Immature natural killer cell (primary cell): ENCODE results near the gene CITED4. TPM values are rescaled to one million over a fixed set of nuclear protein-coding genes. Genes with fewer than 3 reads are reported as not detected.

Experiments
- DNase-seq, 3 donors: peaks; one replicate each; pipeline ENCODE4 v3.0.0; 2022; ENCODE audit warnings: mixed read lengths in 1 of 3
- H3K27ac Mint-ChIP-seq, 6 donors: one replicate each; pipeline ENCODE4 v1.8.0; 2020; ENCODE audit warnings: mixed read lengths in 6 of 6, mild to moderate bottlenecking in 5 of 6, inconsistent platforms in 4 of 6, moderate library complexity in 3 of 6
- H3K27me3 Mint-ChIP-seq, 3 donors: one replicate each; pipeline ENCODE4 v1.8.0; 2020 to 2021; ENCODE audit warnings: low read depth in 3 of 3, mild to moderate bottlenecking in 3 of 3, mixed read lengths in 3 of 3, moderate library complexity in 3 of 3, inconsistent platforms in 1 of 3
- H3K36me3 Mint-ChIP-seq, 3 donors: one replicate each; pipeline ENCODE4 v1.8.0; 2020; ENCODE audit warnings: mixed read lengths in 3 of 3, inconsistent platforms in 2 of 3, mild to moderate bottlenecking in 2 of 3
- H3K4me1 Mint-ChIP-seq, 2 donors: one replicate each; pipeline ENCODE4 v1.8.0; 2020; ENCODE audit warnings: inconsistent platforms in 2 of 2, mild to moderate bottlenecking in 2 of 2, mixed read lengths in 2 of 2, moderate library complexity in 1 of 2
- H3K4me3 Mint-ChIP-seq, 5 donors: one replicate each; pipeline ENCODE4 v1.8.0; 2020; ENCODE audit warnings: mild to moderate bottlenecking in 5 of 5, mixed read lengths in 5 of 5, inconsistent platforms in 3 of 5, moderate library complexity in 3 of 5
- H3K9me3 Mint-ChIP-seq, 6 donors: one replicate each; pipeline ENCODE4 v1.8.0; 2020; ENCODE audit warnings: mild to moderate bottlenecking in 6 of 6, mixed read lengths in 6 of 6, inconsistent platforms in 4 of 6, moderate library complexity in 3 of 6
- polyA plus RNA-seq, 3 donors: library from polyadenylated mRNA; unstranded; fragments of 300-500 nt; fragmentation: Illumina TruSeq; gene quantifications; one replicate each; pipeline ENCODE4 v1.2.3, GENCODE V29; 2021

CITED4 gene
- 1 to 10 TPM; 2.1 to 3.5 (median 2.7) TPM for polyA plus RNA-seq

GRCh38 chr1:40862008-40862863 lies at the start of gene CITED4:
TSS of gene CITED4 (minus strand) at chr1:40862363. CDS start at chr1:40862127, 236 bp downstream.
- Mint-ChIP-seq H3K4me1 (peaks cover 9 to 13% of the 10 kb centered on the region in 2 donors), H3K4me3 (peak within 1 kb of the TSS; percentile 88 to 97 (median 94))

GRCh38 chr1:40911105-40911504 lies 48.9 kb upstream of the CITED4 start:
- Mint-ChIP-seq H3K36me3 (no peaks in the 10 kb centered on the region), H3K27me3 (peaks cover under 1 to 4% (median 4%) of the 10 kb centered on the region in 3 donors), H3K4me1 (no peaks in the 10 kb centered on the region), H3K27ac (no peak overlapping the region), H3K4me3 (no peak overlapping the region), H3K9me3 (no peaks in the 10 kb centered on the region)
- DNase-seq: no peak

More at GRCh38 chr1:40862008-40862863, at the start of gene CITED4:
- H3K27ac Mint-ChIP-seq: peak within 1 kb of the TSS; percentile 81 to 93 (median 88)
- no peaks in the 10 kb centered on the region for H3K9me3 Mint-ChIP-seq
- no peaks in the 10 kb centered on the region for H3K36me3 Mint-ChIP-seq
- H3K27me3 Mint-ChIP-seq: peaks cover 0 to 12% (median 9%) of the 10 kb centered on the region in 3 donors
- peak; percentile 90 to 95 (median 93) for DNase-seq

- Mint-ChIP-seq H3K4me3 (no peak overlapping the region), H3K27ac (no peak overlapping the region), H3K27me3 (peaks cover 0 to 4% (median 2%) of the 10 kb centered on the region in 3 donors), H3K4me1 (no peaks in the 10 kb centered on the region), H3K9me3 (no peaks in the 10 kb centered on the region), H3K36me3 (no peaks in the 10 kb centered on the region)
- DNase-seq: no peak
These were observed 47.1 kb upstream of the CITED4 start for GRCh38 chr1:40909281-40909680.

- Mint-ChIP-seq H3K27ac (no peak overlapping the region), H3K27me3 (peaks cover 0 to 4% (median 0%) of the 10 kb centered on the region in 3 donors), H3K36me3 (no peaks in the 10 kb centered on the region), H3K9me3 (no peaks in the 10 kb centered on the region), H3K4me3 (no peak overlapping the region), H3K4me1 (no peaks in the 10 kb centered on the region)
- no peak for DNase-seq
These were observed 46.2 kb upstream of the CITED4 start for GRCh38 chr1:40908350-40908749.

- Mint-ChIP-seq H3K36me3 (no peaks in the 10 kb centered on the region), H3K4me1 (no peaks in the 10 kb centered on the region), H3K27ac (no peak overlapping the region)
These were observed 45.7 kb upstream of the CITED4 start for GRCh38 chr1:40907899-40908298.

GRCh38 chr1:40906781-40907400 lies 44.7 kb upstream of the CITED4 start:
- Mint-ChIP-seq H3K9me3 (no peaks in the 10 kb centered on the region), H3K27ac (no peak overlapping the region), H3K36me3 (no peaks in the 10 kb centered on the region), H3K27me3 (peaks cover 0 to 4% (median 1%) of the 10 kb centered on the region in 3 donors), H3K4me3 (no peak overlapping the region), H3K4me1 (no peaks in the 10 kb centered on the region)
- DNase-seq: no peak

More at GRCh38 chr1:40907899-40908298, 45.7 kb upstream of the CITED4 start:
- peaks cover 0 to 4% (median 0%) of the 10 kb centered on the region in 3 donors for H3K27me3 Mint-ChIP-seq
- no peak for DNase-seq
- no peaks in the 10 kb centered on the region for H3K9me3 Mint-ChIP-seq
- no peak overlapping the region for H3K4me3 Mint-ChIP-seq

- H3K4me1 Mint-ChIP-seq: no peaks in the 10 kb centered on the region
- H3K36me3 Mint-ChIP-seq: no peaks in the 10 kb centered on the region
- no peak for DNase-seq
- peaks cover 0 to 3% (median 1%) of the 10 kb centered on the region in 3 donors for H3K27me3 Mint-ChIP-seq
- no peak overlapping the region for H3K4me3 Mint-ChIP-seq
- H3K27ac Mint-ChIP-seq: no peak overlapping the region
- H3K9me3 Mint-ChIP-seq: no peaks in the 10 kb centered on the region
These were observed 42.9 kb upstream of the CITED4 start for GRCh38 chr1:40905061-40905460.

GRCh38 chr1:40903106-40903505 lies 40.9 kb upstream of the CITED4 start:
- Mint-ChIP-seq H3K4me1 (no peaks in the 10 kb centered on the region), H3K27me3 (peaks cover 0 to 3% (median 1%) of the 10 kb centered on the region in 3 donors), H3K36me3 (no peaks in the 10 kb centered on the region), H3K4me3 (no peak overlapping the region), H3K9me3 (no peaks in the 10 kb centered on the region), H3K27ac (no peak overlapping the region)
- DNase-seq: no peak

GRCh38 chr1:40901886-40902852 lies 40.0 kb upstream of the CITED4 start:
- Mint-ChIP-seq H3K4me3 (no peak overlapping the region), H3K36me3 (no peaks in the 10 kb centered on the region), H3K27me3 (peaks cover 0 to 3% (median 1%) of the 10 kb centered on the region in 3 donors), H3K4me1 (no peaks in the 10 kb centered on the region), H3K27ac (no peak overlapping the region), H3K9me3 (no peaks in the 10 kb centered on the region)
- no peak for DNase-seq

GRCh38 chr1:40899230-40899870 lies 37.2 kb upstream of the CITED4 start:
- Mint-ChIP-seq H3K4me1 (no peaks in the 10 kb centered on the region), H3K9me3 (peaks cover 3 to 10% (median 5%) of the 10 kb centered on the region in 6 donors), H3K4me3 (no peak overlapping the region), H3K36me3 (peaks cover 0 to 8% (median 5%) of the 10 kb centered on the region in 3 donors), H3K27ac (no peak overlapping the region), H3K27me3 (peaks cover 1 to 3% (median 3%) of the 10 kb centered on the region in 3 donors)
- DNase-seq: no peak

GRCh38 chr1:40898431-40898901 lies 36.3 kb upstream of the CITED4 start:
- DNase-seq: no peak
- H3K27me3 Mint-ChIP-seq: peaks cover 1 to 3% (median 3%) of the 10 kb centered on the region in 3 donors
- H3K4me1 Mint-ChIP-seq: no peaks in the 10 kb centered on the region
- peaks cover 4 to 8% (median 5%) of the 10 kb centered on the region in 3 donors for H3K36me3 Mint-ChIP-seq
- no peak overlapping the region for H3K27ac Mint-ChIP-seq
- H3K9me3 Mint-ChIP-seq: peaks cover 8 to 18% (median 11%) of the 10 kb centered on the region in 6 donors
- H3K4me3 Mint-ChIP-seq: no peak overlapping the region

GRCh38 chr1:40897513-40897912 lies 35.4 kb upstream of the CITED4 start:
- H3K27ac Mint-ChIP-seq: no peak overlapping the region
- no peak for DNase-seq
- H3K4me1 Mint-ChIP-seq: no peaks in the 10 kb centered on the region
- peaks cover 8 to 26% (median 11%) of the 10 kb centered on the region in 6 donors for H3K9me3 Mint-ChIP-seq
- H3K27me3 Mint-ChIP-seq: peaks cover 1 to 3% (median 3%) of the 10 kb centered on the region in 3 donors
- peaks cover 4 to 8% (median 5%) of the 10 kb centered on the region in 3 donors for H3K36me3 Mint-ChIP-seq
- H3K4me3 Mint-ChIP-seq: no peak overlapping the region

GRCh38 chr1:40896482-40896881 lies 34.3 kb upstream of the CITED4 start:
- H3K36me3 Mint-ChIP-seq: peaks cover 4 to 8% (median 5%) of the 10 kb centered on the region in 3 donors
- no peak for DNase-seq
- H3K4me1 Mint-ChIP-seq: no peaks in the 10 kb centered on the region
- peaks cover 8 to 26% (median 11%) of the 10 kb centered on the region in 6 donors for H3K9me3 Mint-ChIP-seq
- no peak overlapping the region for H3K4me3 Mint-ChIP-seq
- H3K27ac Mint-ChIP-seq: no peak overlapping the region
- peaks cover 0 to 5% (median 3%) of the 10 kb centered on the region in 3 donors for H3K27me3 Mint-ChIP-seq
